Measurements from ENCODE around the gene ASB15. TPM values are rescaled to one million over a fixed set of nuclear protein-coding genes. Genes with fewer than 3 reads are reported as not detected.

ASB15 gene
- total RNA-seq, 1 donor from 2014 or later = not detected

- peaks cover 10% of the 10 kb centered on the region for H3K27me3 Mint-ChIP-seq (ENCODE audit: insufficient read depth)
- H3K4me3 Mint-ChIP-seq = no peak overlapping the region
- intact Hi-C loops (cut with micrococcal nuclease) = no loop called here
- H3K36me3 Mint-ChIP-seq (ENCODE audit: low read depth) = no peaks in the 10 kb centered on the region
- no peak for DNase-seq (ENCODE audit: low spot score)
- H3K4me1 Mint-ChIP-seq (ENCODE audit: low read depth) = no peaks in the 10 kb centered on the region
- H3K9me3 Mint-ChIP-seq = no peaks in the 10 kb centered on the region
- H3K27ac Mint-ChIP-seq = no peak overlapping the region
Observed at GRCh38 chr7:123604739-123605138, 3.1 kb downstream of the ASB15 start.

GRCh38 chr7:123607423-123607975 is 5.9 kb downstream of the ASB15 start:
- DNase-seq (ENCODE audit: low spot score) = no peak
- no peak overlapping the region for H3K4me3 Mint-ChIP-seq
- H3K9me3 Mint-ChIP-seq = no peaks in the 10 kb centered on the region
- peaks cover 8% of the 10 kb centered on the region for H3K27me3 Mint-ChIP-seq (ENCODE audit: insufficient read depth)
- intact Hi-C loops (cut with micrococcal nuclease) = no loop called here
- H3K27ac Mint-ChIP-seq = no peak overlapping the region
- no peaks in the 10 kb centered on the region for H3K36me3 Mint-ChIP-seq (ENCODE audit: low read depth)
- H3K4me1 Mint-ChIP-seq (ENCODE audit: low read depth) = no peaks in the 10 kb centered on the region

GRCh38 chr7:123608991-123609882 is 7.6 kb downstream of the ASB15 start:
- Mint-ChIP-seq H3K36me3 (ENCODE audit: low read depth) (no peaks in the 10 kb centered on the region), H3K27ac (no peak overlapping the region), H3K27me3 (ENCODE audit: insufficient read depth) (peaks cover 7% of the 10 kb centered on the region), H3K4me1 (ENCODE audit: low read depth) (no peaks in the 10 kb centered on the region), H3K9me3 (no peaks in the 10 kb centered on the region), H3K4me3 (no peak overlapping the region)
- DNase-seq (ENCODE audit: low spot score) = no peak
- intact Hi-C loops (cut with micrococcal nuclease) = no loop called here

- Mint-ChIP-seq H3K9me3 (no peaks in the 10 kb centered on the region), H3K4me1 (ENCODE audit: low read depth) (no peaks in the 10 kb centered on the region), H3K27me3 (ENCODE audit: insufficient read depth) (peaks cover 7% of the 10 kb centered on the region), H3K27ac (no peak overlapping the region), H3K36me3 (ENCODE audit: low read depth) (no peaks in the 10 kb centered on the region), H3K4me3 (no peak overlapping the region)
- intact Hi-C loops (cut with micrococcal nuclease) = no loop called here
- no peak for DNase-seq (ENCODE audit: low spot score)
Observed at GRCh38 chr7:123609883-123610239, 8.2 kb downstream of the ASB15 start.

GRCh38 chr7:123612024-123612423 is 10.4 kb downstream of the ASB15 start:
- intact Hi-C loops (cut with micrococcal nuclease) = no loop called here
- H3K4me3 Mint-ChIP-seq = no peak overlapping the region

GRCh38 chr7:123615344-123615743 is 13.7 kb downstream of the ASB15 start:
- Mint-ChIP-seq H3K4me3 (no peak overlapping the region), H3K9me3 (no peaks in the 10 kb centered on the region), H3K4me1 (ENCODE audit: low read depth) (no peaks in the 10 kb centered on the region), H3K36me3 (ENCODE audit: low read depth) (no peaks in the 10 kb centered on the region), H3K27ac (no peak overlapping the region), H3K27me3 (ENCODE audit: insufficient read depth) (peaks cover 3% of the 10 kb centered on the region)
- DNase-seq (ENCODE audit: low spot score) = no peak
- intact Hi-C loops (cut with micrococcal nuclease) = no loop called here

More at GRCh38 chr7:123612024-123612423, 10.4 kb downstream of the ASB15 start:
- no peaks in the 10 kb centered on the region for H3K4me1 Mint-ChIP-seq (ENCODE audit: low read depth)
- no peak for DNase-seq (ENCODE audit: low spot score)
- H3K9me3 Mint-ChIP-seq = no peaks in the 10 kb centered on the region
- no peak overlapping the region for H3K27ac Mint-ChIP-seq
- peaks cover 7% of the 10 kb centered on the region for H3K27me3 Mint-ChIP-seq (ENCODE audit: insufficient read depth)
- H3K36me3 Mint-ChIP-seq (ENCODE audit: low read depth) = no peaks in the 10 kb centered on the region

- DNase-seq (ENCODE audit: low spot score) = no peak
- Mint-ChIP-seq H3K4me1 (ENCODE audit: low read depth) (no peaks in the 10 kb centered on the region), H3K4me3 (no peak overlapping the region), H3K36me3 (ENCODE audit: low read depth) (no peaks in the 10 kb centered on the region), H3K27ac (no peak overlapping the region), H3K27me3 (ENCODE audit: insufficient read depth) (peaks cover 3% of the 10 kb centered on the region), H3K9me3 (no peaks in the 10 kb centered on the region)
- intact Hi-C loops (cut with micrococcal nuclease) = no loop called here
Observed at GRCh38 chr7:123616223-123616622, 14.6 kb downstream of the ASB15 start.

- Mint-ChIP-seq H3K4me1 (ENCODE audit: low read depth) (no peaks in the 10 kb centered on the region), H3K36me3 (ENCODE audit: low read depth) (no peaks in the 10 kb centered on the region), H3K27ac (no peak overlapping the region), H3K27me3 (ENCODE audit: insufficient read depth) (no peaks in the 10 kb centered on the region), H3K9me3 (no peaks in the 10 kb centered on the region), H3K4me3 (no peak overlapping the region)
- no peak for DNase-seq (ENCODE audit: low spot score)
- intact Hi-C loops (cut with micrococcal nuclease) = loop anchor here (5.0 kb wide), 1 partner anchor 129 kb away; no protein-coding TSS in a partner anchor
Observed at GRCh38 chr7:123621707-123622106, 20.1 kb downstream of the ASB15 start.

- intact Hi-C loops (cut with micrococcal nuclease) = loop anchor here (5.0 kb wide), 1 partner anchor 131 kb away; no protein-coding TSS in a partner anchor
- Mint-ChIP-seq H3K4me1 (ENCODE audit: low read depth) (no peaks in the 10 kb centered on the region), H3K9me3 (no peaks in the 10 kb centered on the region), H3K27ac (no peak overlapping the region), H3K27me3 (ENCODE audit: insufficient read depth) (no peaks in the 10 kb centered on the region), H3K4me3 (no peak overlapping the region), H3K36me3 (ENCODE audit: low read depth) (no peaks in the 10 kb centered on the region)
- DNase-seq (ENCODE audit: low spot score) = no peak
Observed at GRCh38 chr7:123622660-123623386, 21.2 kb downstream of the ASB15 start.

- Mint-ChIP-seq H3K4me3 (no peak overlapping the region), H3K4me1 (ENCODE audit: low read depth) (no peaks in the 10 kb centered on the region), H3K36me3 (ENCODE audit: low read depth) (no peaks in the 10 kb centered on the region), H3K27me3 (ENCODE audit: insufficient read depth) (peaks cover 4% of the 10 kb centered on the region), H3K9me3 (no peaks in the 10 kb centered on the region), H3K27ac (no peak overlapping the region)
- DNase-seq (ENCODE audit: low spot score) = peak; percentile 36
- intact Hi-C loops (cut with micrococcal nuclease) = loop anchor here (1.0 to 5.0 kb wide), 4 partner anchors 76 to 292 kb away; no protein-coding TSS in a partner anchor
Observed at GRCh38 chr7:123624527-123625183, 23.0 kb downstream of the ASB15 start.

GRCh38 chr7:123625254-123625653 is 23.6 kb downstream of the ASB15 start:
- no peak overlapping the region for H3K4me3 Mint-ChIP-seq
- no peaks in the 10 kb centered on the region for H3K4me1 Mint-ChIP-seq (ENCODE audit: low read depth)
- H3K27me3 Mint-ChIP-seq (ENCODE audit: insufficient read depth) = peaks cover 4% of the 10 kb centered on the region
- intact Hi-C loops (cut with micrococcal nuclease) = loop anchor here (2.0 kb wide), 1 partner anchor 76 kb away; no protein-coding TSS in a partner anchor
- no peak for DNase-seq (ENCODE audit: low spot score)
- no peak overlapping the region for H3K27ac Mint-ChIP-seq
- no peaks in the 10 kb centered on the region for H3K9me3 Mint-ChIP-seq
- H3K36me3 Mint-ChIP-seq (ENCODE audit: low read depth) = no peaks in the 10 kb centered on the region

GRCh38 chr7:123627851-123628250 is 26.2 kb downstream of the ASB15 start:
- Mint-ChIP-seq H3K4me3 (no peak overlapping the region), H3K27ac (no peak overlapping the region), H3K27me3 (ENCODE audit: insufficient read depth) (peaks cover 4% of the 10 kb centered on the region), H3K9me3 (no peaks in the 10 kb centered on the region), H3K4me1 (ENCODE audit: low read depth) (no peaks in the 10 kb centered on the region), H3K36me3 (ENCODE audit: low read depth) (no peaks in the 10 kb centered on the region)
- intact Hi-C loops (cut with micrococcal nuclease) = no loop called here
- no peak for DNase-seq (ENCODE audit: low spot score)
